IPS DF 19.7 (cell line): Measurements from ENCODE around the gene ELF3.
"Not testable (repeated sequence)": the region's sequence is repeated elsewhere in the genome, so short reads cannot be mapped to it uniquely, and the experiment has no call there.

Experiments
- DNase-seq: peaks from one replicate; pipeline ENCODE4 v3.0.0-alpha.2; 2013; ENCODE audit warnings: low read depth, low spot score

The ELF3 gene

GRCh38 chr1:202034683-202035462 lies 24.5 kb downstream of the ELF3 start:
- no peak for DNase-seq

DNA sequence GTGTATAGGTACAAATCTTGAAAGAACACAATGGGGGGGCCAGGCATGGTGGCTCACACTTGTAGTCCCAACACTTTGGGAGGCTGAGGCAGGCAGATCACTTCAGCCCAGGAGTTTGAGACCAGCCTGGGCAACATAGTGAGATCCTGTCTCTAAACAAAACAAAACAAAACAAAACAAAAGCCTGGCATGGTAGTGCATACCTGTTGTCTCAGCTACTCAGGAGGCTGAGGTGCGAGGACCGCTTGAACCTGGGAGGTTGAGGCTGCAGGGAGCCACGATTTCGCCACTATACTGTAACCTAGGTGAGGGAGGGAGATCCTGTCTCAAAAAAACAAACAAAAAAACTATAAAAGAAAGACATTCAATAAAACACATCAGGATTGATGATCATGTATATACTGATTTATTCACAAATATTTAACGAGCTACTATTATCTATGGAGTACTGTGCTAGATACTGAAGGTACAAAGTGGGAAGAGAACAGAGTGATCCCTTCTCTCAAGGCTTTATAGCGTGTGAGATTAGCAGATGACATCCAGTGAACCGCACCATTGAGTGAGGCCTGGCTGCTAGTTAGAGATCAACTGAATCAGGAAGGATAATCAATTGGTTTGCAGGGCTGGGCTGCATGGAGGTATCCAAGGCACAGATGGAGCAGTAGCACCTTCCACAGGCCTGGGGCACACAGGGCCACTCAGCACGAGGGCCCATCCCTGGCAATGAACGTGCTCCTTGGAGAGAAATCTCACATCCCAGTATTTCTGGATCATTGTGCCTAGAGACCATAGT lies 26.4 kb downstream of the ELF3 start:
- no peak for DNase-seq

GRCh38 chr1:202037706-202038296 lies 27.4 kb downstream of the ELF3 start:
- DNase-seq, result no peak

DNA sequence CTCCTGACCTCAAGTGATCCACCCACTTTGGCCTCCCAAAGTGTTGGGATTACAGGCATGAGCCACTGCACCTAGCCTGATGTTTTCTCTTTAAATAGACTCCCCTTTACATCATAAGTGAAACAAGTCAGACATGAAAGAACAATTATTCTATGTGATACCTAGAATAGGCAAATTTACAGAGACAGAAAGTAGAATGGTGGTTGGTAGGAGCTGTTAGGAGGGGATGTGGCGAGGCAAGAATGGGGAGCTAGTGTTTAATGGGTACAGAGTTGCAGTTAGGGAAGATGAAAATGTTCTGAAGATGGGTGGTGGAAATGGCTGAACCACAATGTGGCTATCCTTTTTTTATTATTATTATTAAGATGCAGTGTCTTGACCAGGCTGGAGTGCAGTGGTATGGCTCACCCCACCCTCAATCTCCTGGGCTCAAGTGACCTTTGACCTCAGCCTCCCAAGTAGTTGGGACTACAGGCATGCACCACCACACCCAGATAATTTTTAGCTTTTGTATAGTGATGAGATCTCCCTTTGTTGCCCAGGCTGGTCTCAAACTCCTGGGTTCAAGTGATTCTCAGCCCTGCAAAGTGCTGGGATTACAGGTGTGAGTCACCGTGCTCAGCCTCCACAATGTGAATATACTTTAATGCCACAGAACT lies 28.4 kb downstream of the ELF3 start:
- no peak for DNase-seq

DNA sequence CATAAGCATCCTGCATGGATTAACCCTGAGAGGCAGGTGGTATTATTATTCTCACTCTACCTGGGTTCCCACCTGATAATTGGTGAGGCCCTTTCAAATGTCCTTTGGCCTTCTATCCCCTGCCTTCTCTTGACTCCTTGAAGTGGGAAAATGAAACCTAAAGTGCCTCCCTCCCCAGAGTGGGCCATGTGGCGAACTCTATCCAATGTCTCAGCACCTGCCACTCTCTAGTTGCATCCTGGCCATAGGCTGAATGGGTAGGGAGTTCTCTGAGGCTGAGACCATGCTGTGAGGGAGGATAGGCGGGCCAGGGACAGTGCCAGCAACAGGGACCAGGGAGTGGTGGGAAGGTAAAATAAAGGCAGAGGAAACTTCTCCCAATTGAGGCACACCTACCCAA lies 35.3 kb downstream of the ELF3 start:
- no peak for DNase-seq

GRCh38 chr1:202046227-202046626 lies 35.8 kb downstream of the ELF3 start:
- DNase-seq, result no peak

- DNase-seq, result no peak
These were observed 36.6 kb downstream of the ELF3 start for GRCh38 chr1:202046748-202047708.

DNA sequence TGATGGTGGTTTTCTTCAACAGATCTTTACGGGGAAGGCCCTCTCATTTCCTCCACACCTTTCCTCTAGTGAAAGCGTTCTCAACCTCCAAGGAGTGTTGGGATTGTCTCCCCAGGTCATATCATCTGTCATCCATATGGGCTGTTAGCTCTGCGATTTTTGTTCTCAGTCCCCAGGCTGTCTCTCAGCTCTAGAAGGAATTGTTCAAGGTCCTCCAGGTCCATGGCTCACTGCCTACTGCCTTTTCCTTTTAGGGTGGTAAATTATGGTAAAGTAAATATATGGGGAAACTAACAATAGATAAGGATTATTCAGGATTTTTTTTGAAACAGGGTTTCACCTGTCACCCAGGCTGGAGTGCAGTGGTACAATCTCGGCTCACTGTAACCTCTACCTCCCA lies 37.6 kb downstream of the ELF3 start:
- DNase-seq, result no peak

DNA sequence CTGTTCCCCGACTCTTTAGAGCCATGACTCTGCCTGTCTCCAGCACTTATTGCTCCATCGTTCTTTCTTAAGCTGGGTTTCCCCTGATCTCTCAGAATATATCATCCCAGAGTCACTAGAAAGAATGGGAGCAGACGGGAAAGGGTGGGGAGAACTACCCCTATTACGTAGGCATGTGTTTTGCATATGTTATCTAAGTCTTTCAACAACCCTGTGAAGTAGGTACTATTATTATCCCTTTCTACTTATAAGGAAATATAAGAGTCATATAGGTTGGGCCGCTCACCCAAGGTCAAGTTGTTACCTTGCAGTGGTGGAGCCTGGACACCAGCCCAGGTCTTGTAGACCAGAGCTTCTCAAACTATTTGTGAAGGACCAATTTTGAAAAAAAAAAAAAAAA lies 38.7 kb downstream of the ELF3 start:
- DNase-seq, result no peak

- no peak for DNase-seq
These were observed 43.7 kb downstream of the ELF3 start for GRCh38 chr1:202054094-202054493.

DNA sequence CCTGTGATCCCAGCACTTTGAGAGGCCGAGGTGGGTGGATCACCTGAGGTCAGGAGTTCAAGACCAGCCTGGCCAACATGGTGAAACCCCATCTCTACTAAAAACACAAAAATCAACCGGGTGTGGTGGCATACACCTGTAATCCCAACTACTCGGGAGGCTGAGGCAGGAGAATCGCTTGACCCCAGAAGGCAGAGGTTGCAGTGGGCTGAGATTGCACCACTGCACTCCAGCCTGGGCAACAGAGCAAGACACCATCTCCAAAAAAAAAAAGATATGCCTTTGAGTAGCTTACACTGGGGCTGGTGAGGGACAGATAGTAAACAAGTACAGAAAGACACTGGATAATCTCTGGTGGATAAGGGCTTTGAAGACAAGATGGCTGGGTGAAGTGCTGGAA lies 44.3 kb downstream of the ELF3 start:
- DNase-seq, result not testable (repeated sequence)

DNA sequence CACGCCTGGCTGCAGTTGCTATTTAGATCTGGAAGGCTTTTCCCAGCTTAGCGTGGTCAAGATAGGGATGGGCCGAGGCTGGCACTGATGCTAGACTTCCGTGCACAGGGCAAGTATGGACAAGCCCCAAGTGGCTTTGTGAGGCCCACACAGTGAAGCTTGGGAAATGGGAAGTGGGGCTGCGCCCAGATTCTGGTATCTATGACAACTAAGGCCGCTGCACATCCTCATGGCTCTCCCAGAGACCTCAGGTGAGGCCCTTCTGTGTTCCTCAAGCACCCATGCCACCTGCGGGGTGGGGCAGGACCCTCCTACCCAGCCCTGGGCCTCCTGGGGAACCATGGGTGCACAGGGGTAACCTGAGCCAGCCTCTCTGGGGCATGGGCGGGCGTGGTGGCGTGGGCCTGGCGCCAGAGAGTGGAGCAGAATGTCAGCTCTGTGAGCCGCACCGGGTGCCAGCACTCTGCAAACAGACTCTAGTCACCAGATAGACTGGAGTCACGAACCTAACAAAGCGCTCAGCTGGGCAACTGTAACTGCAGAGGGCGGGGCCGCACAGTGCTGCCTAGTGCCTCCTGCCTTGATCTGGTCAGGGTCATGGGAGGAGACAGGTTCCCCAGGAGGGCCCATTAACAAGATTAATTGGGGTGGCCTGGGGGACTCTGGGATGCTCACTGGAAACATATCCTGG lies 46.4 kb downstream of the ELF3 start:
- DNase-seq, result no peak

DNA sequence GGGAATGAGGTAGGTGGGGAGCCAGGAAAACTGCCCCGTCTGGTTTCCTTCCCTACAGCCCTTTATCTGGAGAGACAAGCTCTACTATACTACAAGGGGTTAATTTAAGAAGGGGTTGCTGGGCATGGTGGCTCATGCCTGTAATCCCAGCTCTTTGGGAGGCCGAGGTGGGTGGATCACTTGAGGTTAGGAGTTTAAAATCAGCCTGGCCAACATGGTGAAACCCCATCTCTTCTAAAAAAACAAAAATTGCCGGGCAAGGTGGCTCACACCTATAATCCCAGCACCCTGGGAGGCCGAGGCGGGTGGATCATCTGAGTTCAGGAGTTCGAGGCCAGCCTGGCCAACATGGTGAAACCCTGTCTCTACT lies 46.9 kb downstream of the ELF3 start:
- not testable (repeated sequence) for DNase-seq

DNA sequence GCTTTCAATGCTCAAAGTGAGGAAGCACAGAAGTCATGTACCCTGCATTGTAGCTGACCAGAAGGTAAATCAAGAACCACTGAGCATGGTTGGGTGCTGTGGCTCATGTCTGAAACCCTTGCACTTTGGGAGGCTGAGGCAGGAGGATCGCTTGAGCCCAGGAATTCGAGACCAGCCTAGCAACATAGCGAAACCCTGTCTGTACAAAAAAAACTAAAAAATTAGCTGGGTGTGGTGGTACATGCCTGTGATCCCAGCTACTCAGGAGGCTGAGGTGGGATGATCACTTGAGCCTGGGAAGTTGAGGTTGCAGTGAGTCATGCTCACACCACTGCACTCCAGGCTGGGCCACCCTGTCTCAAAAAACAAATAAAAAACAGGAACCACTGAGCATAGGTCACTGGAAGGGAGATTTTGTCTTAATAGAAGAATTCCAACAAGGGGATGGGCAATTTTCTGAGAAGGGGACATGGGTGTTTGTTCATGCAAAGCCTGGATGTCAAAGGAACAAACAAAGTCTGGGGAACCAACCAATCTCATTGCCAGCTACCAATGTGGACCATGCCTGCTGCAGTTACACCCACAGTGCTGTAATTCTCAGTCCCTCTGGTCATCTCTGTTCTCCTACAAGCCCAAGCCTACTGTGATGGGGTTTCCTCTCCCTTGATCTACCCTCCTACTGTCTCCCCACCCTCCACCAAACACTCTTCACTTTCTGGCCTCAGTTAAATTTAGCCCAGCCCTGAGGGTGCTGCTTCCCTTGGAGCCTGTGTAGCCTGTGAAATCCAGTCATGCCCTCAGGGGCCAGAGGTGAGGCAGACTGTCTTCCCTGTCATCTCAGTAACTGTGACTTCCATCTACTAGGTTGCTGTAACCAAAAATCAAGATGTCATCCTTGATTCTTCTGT lies 47.9 kb downstream of the ELF3 start:
- DNase-seq, result no peak

- no peak for DNase-seq
These were observed 50.7 kb downstream of the ELF3 start for GRCh38 chr1:202061055-202061454.

- DNase-seq, result not testable (repeated sequence)
These were observed 51.4 kb downstream of the ELF3 start for GRCh38 chr1:202061787-202062186.

DNA sequence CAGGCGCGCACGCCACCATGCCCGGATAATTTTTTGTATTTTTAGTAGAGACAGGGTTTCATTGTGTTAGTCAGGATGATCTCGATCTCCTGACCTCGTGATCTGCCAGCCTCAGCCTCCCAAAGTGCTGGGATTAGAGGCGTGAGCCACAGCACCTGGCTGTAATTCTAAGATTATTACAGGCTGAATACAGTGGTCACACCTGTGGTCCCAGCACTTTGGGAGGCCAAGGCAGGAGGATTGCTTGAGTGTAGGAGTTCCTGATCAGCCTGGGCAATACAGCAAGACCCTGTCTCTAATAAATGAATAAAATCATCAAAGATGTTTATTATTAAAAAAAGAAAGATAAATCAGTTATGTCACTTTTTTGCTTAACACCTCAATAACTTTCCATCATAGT lies 52.2 kb downstream of the ELF3 start:
- DNase-seq, result not testable (repeated sequence)

GRCh38 chr1:202063093-202063492 lies 52.7 kb downstream of the ELF3 start:
- no peak for DNase-seq

DNA sequence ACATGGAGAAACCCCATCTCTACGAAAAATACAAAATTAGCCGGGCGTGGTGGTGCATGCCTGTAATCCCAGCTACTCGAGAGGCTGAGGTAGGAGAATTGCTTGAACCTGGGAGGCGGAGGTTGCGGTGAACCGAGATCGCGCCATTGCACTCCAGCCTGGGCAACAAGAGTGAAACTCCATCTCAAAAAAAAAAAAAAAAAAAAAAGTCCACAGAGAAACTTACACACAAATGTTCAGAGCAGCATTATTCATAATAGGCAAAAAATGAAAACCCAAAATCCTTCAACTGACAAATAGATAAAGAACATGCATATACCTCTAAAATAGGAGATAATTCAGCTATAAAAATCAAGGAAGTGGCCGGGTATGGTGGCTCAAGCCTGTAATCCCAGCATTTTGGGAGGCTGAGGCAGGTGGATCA lies 54.5 kb downstream of the ELF3 start:
- DNase-seq, result not testable (repeated sequence)
